Kasumi-1 (cell line): ENCODE data around the gene MFGE8.

ENCODE experiments used
- DNase-seq, 2 experiments: peaks; one replicate each; lab custom pipeline; 2025; lab: John Stamatoyannopoulos, UW

The MFGE8 gene

DNA sequence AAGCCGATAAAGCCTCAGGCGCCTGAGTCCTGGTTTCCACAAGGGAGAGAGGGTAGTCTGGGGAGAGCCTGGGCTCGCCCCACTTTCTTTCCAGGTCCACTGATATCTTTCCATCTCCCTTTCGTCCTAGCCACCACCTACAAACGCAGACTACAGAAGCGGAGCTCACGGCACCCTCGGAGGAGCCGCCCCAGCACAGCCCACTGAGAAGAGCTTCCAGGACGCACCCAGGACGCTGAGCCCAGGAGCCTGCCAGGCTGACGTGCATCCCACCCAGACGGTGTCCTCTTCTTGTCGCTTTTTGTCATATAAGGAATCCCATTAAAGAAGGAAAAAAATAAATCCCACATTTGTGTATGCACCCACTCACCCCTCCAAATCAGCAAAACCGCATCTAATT is 38.9 kb downstream of the MFGE8 start:
- no peak for DNase-seq

DNA sequence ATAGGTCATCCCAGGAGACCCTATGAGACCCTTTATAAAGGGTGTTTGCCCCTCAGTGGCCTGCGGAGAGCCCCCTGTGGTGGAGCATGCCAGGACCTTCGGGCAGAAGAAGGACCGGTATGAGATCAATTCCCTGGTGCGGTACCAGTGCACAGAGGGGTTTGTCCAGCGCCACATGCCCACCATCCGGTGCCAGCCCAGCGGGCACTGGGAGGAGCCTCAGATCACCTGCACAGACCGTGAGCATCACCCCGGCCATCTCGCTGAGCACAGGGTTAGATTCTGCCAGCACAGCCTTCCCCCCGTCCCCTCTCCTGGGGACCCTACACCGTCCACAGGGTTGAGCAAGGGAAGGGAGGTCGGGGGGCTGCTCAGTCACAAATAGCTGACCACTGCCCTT is 39.4 kb downstream of the MFGE8 start:
- no peak for DNase-seq

DNA sequence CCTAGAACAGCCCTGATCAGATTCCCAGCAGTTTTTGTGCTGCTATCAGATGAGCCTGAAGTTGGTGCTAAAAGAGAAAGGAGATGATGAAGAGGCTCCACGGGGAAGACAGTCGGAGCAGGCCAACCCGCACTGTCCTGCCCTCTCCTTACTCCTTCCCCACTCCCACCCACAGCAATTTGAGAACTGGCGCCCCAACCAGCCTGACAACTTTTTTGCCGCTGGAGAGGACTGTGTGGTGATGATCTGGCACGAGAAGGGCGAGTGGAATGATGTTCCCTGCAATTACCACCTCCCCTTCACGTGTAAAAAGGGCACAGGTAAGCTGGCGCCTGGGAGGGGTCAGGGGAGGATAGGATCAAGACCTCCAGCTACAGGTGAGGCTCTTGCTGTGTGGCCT is 40.5 kb downstream of the MFGE8 start:
- DNase-seq, result no peak

DNA sequence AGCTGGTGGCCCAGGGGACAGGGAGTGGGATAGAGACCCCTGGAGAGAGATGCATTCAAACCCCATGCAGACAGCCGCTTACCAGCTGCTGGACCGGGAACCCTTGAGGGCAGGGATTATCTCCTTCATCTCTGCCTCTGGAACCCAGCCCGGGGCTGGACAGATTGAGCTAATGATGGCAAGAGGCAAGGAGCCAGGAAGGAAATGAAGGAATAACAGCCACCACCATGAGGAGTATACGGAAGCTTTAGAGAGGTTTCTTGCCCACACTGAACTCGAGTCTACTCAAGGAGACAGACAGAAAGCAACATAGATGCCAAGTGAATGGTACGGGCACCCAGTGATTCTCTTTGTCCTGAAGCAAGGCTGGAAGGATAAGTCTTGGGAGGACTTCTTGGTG is 41.1 kb downstream of the MFGE8 start:
- DNase-seq, result no peak

DNA sequence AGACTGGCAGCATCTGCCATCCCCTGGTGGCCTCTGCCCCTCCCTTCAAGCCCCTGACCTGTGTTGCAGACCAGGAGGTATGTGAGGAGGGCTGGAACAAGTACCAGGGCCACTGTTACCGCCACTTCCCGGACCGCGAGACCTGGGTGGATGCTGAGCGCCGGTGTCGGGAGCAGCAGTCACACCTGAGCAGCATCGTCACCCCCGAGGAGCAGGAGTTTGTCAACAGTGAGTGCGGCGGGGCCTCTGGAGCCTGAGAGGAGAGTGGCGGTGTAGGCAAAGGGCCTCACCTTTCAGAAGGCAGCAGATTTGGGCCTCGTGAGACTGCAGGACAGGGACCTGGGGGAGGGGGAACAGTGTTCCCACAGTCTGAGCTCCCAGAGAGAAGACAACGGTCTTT is 41.9 kb downstream of the MFGE8 start:
- DNase-seq, result no peak

DNA sequence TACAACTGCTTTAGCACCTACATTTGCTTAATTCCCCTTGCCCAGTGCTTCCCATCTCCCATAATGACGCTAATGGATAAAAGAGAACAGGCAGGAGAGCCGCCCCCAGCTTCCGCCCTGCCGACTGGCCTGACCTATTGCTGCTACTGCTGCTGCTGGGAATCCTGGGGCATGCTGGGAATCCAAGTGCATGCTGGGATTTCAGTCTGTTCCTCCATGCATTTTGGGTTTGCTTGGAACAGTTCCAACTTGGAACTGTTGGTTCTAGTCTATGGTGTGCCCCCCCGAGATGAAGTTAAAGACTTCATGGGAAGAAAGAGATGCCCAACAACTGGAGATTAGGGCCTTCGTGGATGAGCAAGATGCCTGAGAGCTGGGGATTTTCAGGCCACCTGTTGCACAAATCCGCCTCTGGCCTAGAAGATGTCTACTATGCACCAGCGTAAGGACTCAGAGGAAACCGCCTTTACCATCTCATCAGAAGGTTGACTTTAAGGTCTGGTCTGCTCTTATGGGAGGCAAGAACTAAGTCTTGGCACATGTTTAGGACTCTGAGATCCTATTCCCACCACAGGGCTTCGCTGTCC is 46.8 kb downstream of the MFGE8 start:
- DNase-seq, result no peak

GRCh38 chr15:88865498-88866099 is 47.6 kb downstream of the MFGE8 start:
- DNase-seq, result no peak

DNA sequence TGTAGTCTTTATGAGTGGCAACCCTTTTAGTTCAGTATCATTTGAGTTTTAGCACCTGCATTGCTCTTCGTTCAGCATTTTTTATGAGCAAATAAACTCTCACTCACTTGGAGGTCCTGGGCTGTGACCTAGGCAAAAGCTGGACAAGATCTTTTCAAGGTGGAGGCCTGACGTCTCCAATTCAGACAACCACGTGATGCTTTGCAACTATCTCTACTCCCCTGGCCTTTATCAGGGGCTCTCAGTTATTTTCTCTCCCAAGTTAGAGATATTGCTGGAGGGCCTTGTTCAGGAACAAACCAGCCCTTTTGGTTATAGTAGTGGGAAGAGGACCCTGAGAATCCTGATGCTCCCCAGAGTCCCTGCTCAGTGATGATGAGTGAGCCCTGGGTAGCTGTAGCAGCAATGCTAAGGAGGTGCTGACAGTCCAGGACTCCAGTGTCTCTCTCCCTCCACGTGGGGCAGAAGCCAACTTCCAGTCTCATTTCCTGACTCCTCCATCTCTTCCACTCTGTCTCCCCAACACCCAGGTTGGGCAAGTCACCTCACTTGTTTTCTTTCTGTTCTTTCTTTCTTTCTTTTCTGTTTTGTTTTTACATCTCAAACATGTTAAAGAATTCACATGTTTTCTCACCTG is 48.2 kb downstream of the MFGE8 start:
- DNase-seq, result no peak

DNA sequence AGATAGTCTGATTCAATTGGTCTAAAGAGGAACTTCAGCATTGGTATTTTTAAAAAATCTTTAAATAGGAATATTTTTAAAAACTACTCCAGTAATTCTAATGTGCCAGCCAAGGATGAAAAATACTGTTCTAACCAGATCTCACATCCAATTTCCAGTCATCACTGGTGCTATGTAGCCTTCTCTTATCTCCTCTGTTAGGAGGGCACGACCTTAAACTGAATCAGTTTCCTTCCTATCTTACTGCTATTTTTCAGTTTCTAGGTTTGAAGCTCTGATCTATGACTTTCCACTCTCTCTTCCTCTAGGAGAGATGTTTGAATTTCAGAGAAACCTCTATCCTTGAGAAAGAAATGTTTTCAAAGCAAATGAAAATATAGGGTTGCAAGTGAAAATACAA is 49.8 kb downstream of the MFGE8 start:
- DNase-seq, result no peak

DNA sequence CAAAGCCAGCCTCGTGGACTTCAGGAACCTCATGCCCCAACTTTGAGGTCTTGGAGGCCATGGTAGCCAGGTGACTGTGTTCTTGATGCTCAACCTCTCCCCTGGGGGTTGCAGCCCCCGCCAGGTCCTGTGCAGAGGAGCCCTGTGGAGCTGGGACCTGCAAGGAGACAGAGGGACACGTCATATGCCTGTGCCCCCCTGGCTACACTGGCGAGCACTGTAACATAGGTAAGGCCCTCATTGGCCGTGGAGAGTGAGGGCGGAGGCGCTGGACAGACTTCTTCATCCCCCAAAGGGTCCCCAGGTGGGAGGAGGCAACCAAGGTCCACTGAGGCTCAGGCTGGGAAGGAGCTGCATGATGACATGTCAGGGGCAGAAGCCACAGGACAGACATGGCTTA is 53.0 kb downstream of the MFGE8 start:
- no peak for DNase-seq

DNA sequence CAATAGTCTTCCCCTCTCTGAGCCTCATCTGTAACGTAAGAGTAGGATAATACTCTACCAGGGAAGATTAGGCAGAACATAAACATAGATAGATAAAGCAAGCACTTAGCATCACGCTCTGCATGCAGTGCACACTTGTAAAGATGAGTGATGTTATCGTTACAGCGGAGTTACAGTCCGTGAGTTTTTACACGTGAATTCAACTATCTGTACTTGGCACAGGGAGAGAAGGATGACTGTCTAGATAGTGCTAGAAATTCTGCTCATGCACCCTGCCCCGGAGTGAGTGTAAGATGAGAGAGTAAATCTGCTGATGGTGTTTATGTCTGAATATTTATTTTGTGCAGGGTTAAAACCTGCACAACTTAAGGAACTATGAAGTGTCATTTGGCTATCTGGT is 53.6 kb downstream of the MFGE8 start:
- no peak for DNase-seq

- DNase-seq, result no peak
Measured at GRCh38 chr15:88858934-88859333, 54.2 kb downstream of the MFGE8 start.

DNA sequence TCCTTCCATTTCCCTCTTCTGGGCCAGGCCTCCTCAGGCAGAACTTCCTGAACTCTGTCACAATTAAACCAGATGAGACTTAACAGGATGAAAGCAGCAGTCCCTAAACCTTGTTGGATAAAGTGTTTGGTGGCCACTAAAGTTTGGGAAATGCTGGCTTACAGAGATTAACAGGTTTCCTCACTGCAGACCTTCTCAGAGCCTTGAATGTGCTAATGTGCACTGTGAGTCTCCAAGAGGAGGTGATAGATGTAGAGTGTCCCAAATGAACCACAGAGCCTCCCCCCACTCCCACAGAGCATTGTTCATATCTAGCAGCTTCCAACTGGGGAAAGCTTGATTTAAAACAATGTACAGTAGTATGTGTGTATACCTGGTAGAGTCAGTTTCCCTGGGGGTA is 60.7 kb downstream of the MFGE8 start:
- no peak for DNase-seq

GRCh38 chr15:88849376-88850072 is 63.7 kb downstream of the MFGE8 start:
- no peak for DNase-seq
